Neural cell (in vitro differentiated cells): Measurements from ENCODE around the gene LRP8. TPM values are rescaled to one million over a fixed set of nuclear protein-coding genes. Genes with fewer than 3 reads are reported as not detected.

Experiments used
- H2AFZ ChIP-seq: fragments of 200-600, 300-800 bp; sonication (generic), shearing (Covaris generic); 2 replicates; pipeline ENCODE4 v1.6.0; 2014; ENCODE audit warnings: low read depth, mild to moderate bottlenecking, antibody characterized with exemption, low read length, moderate library complexity
- H3F3A ChIP-seq: fragments of 200-600 bp; shearing (Covaris generic); 2 replicates; pipeline ENCODE4 v1.6.1; 2016; ENCODE audit warnings: mild to moderate bottlenecking, moderate library complexity, mixed read lengths, antibody characterized with exemption, low read length; ENCODE audit not compliant: insufficient read depth, poor library complexity, severe bottlenecking
- H3K27ac ChIP-seq: fragments of 200-600, 300-800 bp; sonication (generic), shearing (Covaris generic); 2 replicates; pipeline ENCODE4 v1.5.1; 2014; ENCODE audit warnings: mild to moderate bottlenecking, low read length, moderate library complexity
- H3K27me3 ChIP-seq: fragments of 300-800, 200-600 bp; sonication (generic), shearing (Covaris generic); 2 replicates; pipeline ENCODE4 v1.6.0; 2014; ENCODE audit warnings: mild to moderate bottlenecking, low read depth, low read length, moderate library complexity; ENCODE audit not compliant: insufficient read depth
- H3K36me3 ChIP-seq: fragments of 300-800, 200-600 bp; sonication (generic), shearing (Covaris generic); 2 replicates; pipeline ENCODE4 v1.5.1; 2014; ENCODE audit warnings: mild to moderate bottlenecking, antibody characterized with exemption, low read length, moderate library complexity; ENCODE audit not compliant: insufficient read depth
- H3K4me2 ChIP-seq: fragments of 300-800, 200-600 bp; sonication (generic), shearing (Covaris generic); 2 replicates; pipeline ENCODE4 v1.6.0; 2014; ENCODE audit warnings: mild to moderate bottlenecking, low read length
- H3K4me3 ChIP-seq: fragments of 300-800, 200-600 bp; sonication (generic), shearing (Covaris generic); 2 replicates; pipeline ENCODE4 v1.5.1; 2014; ENCODE audit warnings: mild to moderate bottlenecking, low read length, moderate library complexity
- H3K79me2 ChIP-seq: fragments of 200-600 bp; shearing (Covaris generic); replicated peaks from 2 replicates; pipeline ENCODE4 v1.6.0; 2014; ENCODE audit warnings: mild to moderate bottlenecking, low read length, moderate library complexity; ENCODE audit not compliant: insufficient read depth
- H3K9ac ChIP-seq: fragments of 300-800, 200-600 bp; sonication (generic), shearing (Covaris generic); 2 replicates; pipeline ENCODE4 v1.6.1; 2016; ENCODE audit warnings: mild to moderate bottlenecking, low read length, mixed read lengths
- H3K9me2 ChIP-seq: fragments of 200-600 bp; shearing (Covaris generic); 2 replicates; pipeline ENCODE4 v1.6.1; 2016; ENCODE audit warnings: mild to moderate bottlenecking, low read length, mixed read lengths; ENCODE audit not compliant: insufficient read depth
- H3K9me3 ChIP-seq: fragments of 200-600, 300-800 bp; sonication (generic), shearing (Covaris generic); 2 replicates; pipeline ENCODE4 v1.6.1; 2016; ENCODE audit warnings: mild to moderate bottlenecking, mixed run types, low read length, moderate library complexity, mixed read lengths
- H4K20me1 ChIP-seq: fragments of 200-600 bp; shearing (Covaris generic); 2 replicates; pipeline ENCODE4 v1.6.1; 2016; ENCODE audit warnings: mild to moderate bottlenecking, mixed run types; ENCODE audit not compliant: insufficient read depth
- CTCF ChIP-seq: fragments of 450-650 bp; IDR thresholded peaks from 2 replicates; pipeline ENCODE4 v1.5.1; 2014; ENCODE audit warnings: antibody characterized with exemption, mild to moderate bottlenecking, moderate library complexity; ENCODE audit not compliant: poor library complexity, severe bottlenecking
- EP300 ChIP-seq: fragments of 450-650 bp; conservative IDR thresholded peaks from 2 replicates; pipeline ENCODE4 v1.6.1; 2014; ENCODE audit warnings: antibody characterized with exemption, mild to moderate bottlenecking, moderate library complexity; ENCODE audit not compliant: poor library complexity, severe bottlenecking
- EZH2 ChIP-seq: fragments of 200-600, 300-800 bp; shearing (Covaris generic), sonication (generic); IDR thresholded peaks from 2 replicates; pipeline ENCODE4 v1.6.1; 2014; ENCODE audit warnings: antibody characterized with exemption, low read length, borderline replicate concordance, mild to moderate bottlenecking; ENCODE audit not compliant: insufficient read depth, poor library complexity, severe bottlenecking
- MXI1 ChIP-seq: fragments of 450-650 bp; conservative IDR thresholded peaks from 2 replicates; pipeline ENCODE4 v1.6.1; 2014; ENCODE audit warnings: antibody characterized with exemption, mild to moderate bottlenecking; ENCODE audit not compliant: poor library complexity, severe bottlenecking
- POLR2AphosphoS5 ChIP-seq: IDR thresholded peaks from 2 replicates; pipeline ENCODE4 v1.6.1; 2012
- RAD21 ChIP-seq: fragments of 450-650 bp; conservative IDR thresholded peaks from 2 replicates; pipeline ENCODE4 v1.6.1; 2014; ENCODE audit warnings: antibody characterized with exemption, mild to moderate bottlenecking, moderate library complexity
- REST ChIP-seq: IDR thresholded peaks from 2 replicates; pipeline ENCODE4 v1.6.1; 2012; ENCODE audit warnings: borderline replicate concordance
- SMC3 ChIP-seq: fragments of 450-650 bp; conservative IDR thresholded peaks from 2 replicates; pipeline ENCODE4 v1.6.1; 2014; ENCODE audit warnings: antibody characterized with exemption, mild to moderate bottlenecking, moderate library complexity; ENCODE audit not compliant: poor library complexity
- TAF1 ChIP-seq: IDR thresholded peaks from 2 replicates; pipeline ENCODE4 v1.6.1; 2012; ENCODE audit warnings: low read depth
- polyA plus RNA-seq: library from polyadenylated mRNA; depleted of rRNA; stranded (reverse); fragments of >200 nt; gene quantifications from 2 replicates; pipeline ENCODE4 v1.2.3, GENCODE V29; 2014

LRP8 gene
- polyA plus RNA-seq, 1 donor from 2014 or later = 65.8 TPM

GRCh38 chr1:53345996-53346813 is 18.3 kb upstream of the LRP8 start:
- Histone ChIP-seq H3K27me3 (no peaks in the 10 kb centered on the region), H3K27ac (no peak overlapping the region), H3K4me3 (no peak overlapping the region), H4K20me1 (no peaks in the 10 kb centered on the region), H3K9ac (no peak overlapping the region), H2AFZ (no peak overlapping the region), H3K4me2 (no peak overlapping the region), H3K36me3 (no peaks in the 10 kb centered on the region), H3K79me2 (no peaks in the 10 kb centered on the region), H3K9me2 (no peaks in the 10 kb centered on the region), H3F3A (no peaks in the 10 kb centered on the region), H3K9me3 (no peaks in the 10 kb centered on the region)
- TF ChIP-seq REST (no peak), SMC3 (no peak), EZH2 (no peak), EP300 (no peak), CTCF (no peak), POLR2AphosphoS5 (no peak), TAF1 (no peak), MXI1 (no peak), RAD21 (no peak)

GRCh38 chr1:53344921-53345838 is 17.3 kb upstream of the LRP8 start:
- H3F3A ChIP-seq = no peaks in the 10 kb centered on the region
- H3K4me3 ChIP-seq = no peak overlapping the region
- H3K79me2 ChIP-seq = no peaks in the 10 kb centered on the region
- no peaks in the 10 kb centered on the region for H3K9me2 ChIP-seq
- H3K27ac ChIP-seq = no peak overlapping the region
- H2AFZ ChIP-seq = no peak overlapping the region
- H3K9me3 ChIP-seq = no peaks in the 10 kb centered on the region
- no peak overlapping the region for H3K4me2 ChIP-seq
- H3K36me3 ChIP-seq = no peaks in the 10 kb centered on the region
- TF ChIP-seq RAD21 (no peak), MXI1 (no peak), SMC3 (no peak)
- H4K20me1 ChIP-seq = no peaks in the 10 kb centered on the region
- H3K27me3 ChIP-seq = no peaks in the 10 kb centered on the region
- H3K9ac ChIP-seq = no peak overlapping the region
